GM18870 (cell line): ENCODE results near the gene AGRN.
"Not testable (repeated sequence)": the region's sequence is repeated elsewhere in the genome, so short reads cannot be mapped to it uniquely, and the experiment has no call there.

Experiments used
- ATAC-seq: cut with Tn5 transposase; IDR thresholded peaks from one replicate; pipeline ENCODE4 v1.9.1; 2021; ENCODE audit warnings: moderate library complexity; ENCODE audit not compliant: unreplicated experiment

Gene AGRN

GRCh38 chr1:1050577-1051052 lies 30.7 kb downstream of the AGRN start:
- ATAC-seq, result no peak

- no peak for ATAC-seq
Observed at GRCh38 chr1:1051127-1051810, 31.3 kb downstream of the AGRN start.

- no peak for ATAC-seq
Observed at GRCh38 chr1:1052003-1052840, 32.3 kb downstream of the AGRN start.

- no peak for ATAC-seq
Observed at GRCh38 chr1:1053022-1053421, 33.1 kb downstream of the AGRN start.

- ATAC-seq, result no peak
Observed at GRCh38 chr1:1053682-1054081, 33.8 kb downstream of the AGRN start.

GRCh38 chr1:1054099-1054700 lies 34.3 kb downstream of the AGRN start:
- no peak for ATAC-seq

GRCh38 chr1:1054971-1055370 lies 35.1 kb downstream of the AGRN start:
- ATAC-seq, result no peak

- ATAC-seq, result no peak
Observed at GRCh38 chr1:1055841-1056736, 36.2 kb downstream of the AGRN start.

- ATAC-seq, result not testable (repeated sequence)
Observed at GRCh38 chr1:1057769-1058087, 37.8 kb downstream of the AGRN start.

GRCh38 chr1:1058088-1058905 lies 38.4 kb downstream of the AGRN start:
- no peak for ATAC-seq

- ATAC-seq, result no peak
Observed at GRCh38 chr1:1058921-1059493, 39.1 kb downstream of the AGRN start.

- no peak for ATAC-seq
Observed at GRCh38 chr1:1059494-1060280, 39.8 kb downstream of the AGRN start.

GRCh38 chr1:1060281-1061000 lies 40.5 kb downstream of the AGRN start:
- ATAC-seq, result no peak

GRCh38 chr1:1061682-1062345 lies 41.9 kb downstream of the AGRN start:
- no peak for ATAC-seq

- ATAC-seq, result no peak
Observed at GRCh38 chr1:1062348-1063163, 42.6 kb downstream of the AGRN start.

GRCh38 chr1:1063261-1063944 lies 43.5 kb downstream of the AGRN start:
- no peak for ATAC-seq
